A673 (cell line): ENCODE measurements around the gene DUXB. TPM values are rescaled to one million over a fixed set of nuclear protein-coding genes. Genes with fewer than 3 reads are reported as not detected.

Experiments
- BruUV-seq: library from RNA; stranded (reverse); fragments of 400-500 nt; replicated peaks from 2 replicates; lab custom pipeline; 2021; lab: Mats Ljungman, UMichigan
- CTCF ChIA-PET: fragments of 300-600 bp; sonication (Branson Sonifier 250); formaldehyde crosslinking; loops from one replicate; lab custom pipeline; 2022; ENCODE audit warnings: antibody characterized with exemption; lab: Charles Lee
- POLR2A ChIA-PET: fragments of 300-600 bp; sonication (Branson Sonifier 250); formaldehyde crosslinking; loops from one replicate; lab custom pipeline; 2022; ENCODE audit warnings: antibody characterized with exemption; ENCODE audit not compliant: low non-redundant PET; lab: Charles Lee
- DNase-seq: peaks from one replicate; pipeline ENCODE4 v3.0.0-alpha.2; 2015; ENCODE audit warnings: low spot score
- H3K27ac ChIP-seq: fragments of 200-600 bp; sonication (generic); 2 replicates; pipeline ENCODE4 v1.5.1; 2016; ENCODE audit warnings: mixed run types, low read depth, mild to moderate bottlenecking, mixed read lengths, antibody characterized with exemption, low read length; ENCODE audit not compliant: poor library complexity, severe bottlenecking
- H3K27me3 ChIP-seq: fragments of 200-600 bp; sonication (generic); replicated peaks from 2 replicates; pipeline ENCODE4 v1.6.1; 2017; ENCODE audit warnings: mixed run types, low read depth, mild to moderate bottlenecking, mixed read lengths, antibody characterized with exemption, low read length; ENCODE audit not compliant: insufficient read depth, poor library complexity
- H3K36me3 ChIP-seq: fragments of 200-600 bp; sonication (generic); 2 replicates; pipeline ENCODE4 v1.6.1; 2016; ENCODE audit warnings: mixed run types, mild to moderate bottlenecking, mixed read lengths, antibody characterized with exemption, low read length; ENCODE audit not compliant: insufficient read depth, poor library complexity, severe bottlenecking
- H3K4me1 ChIP-seq: fragments of 200-600 bp; sonication (generic); 2 replicates; pipeline ENCODE4 v1.6.1; 2017; ENCODE audit warnings: mixed run types, mild to moderate bottlenecking, mixed read lengths, antibody characterized with exemption, low read length; ENCODE audit not compliant: insufficient read depth, poor library complexity, severe bottlenecking
- H3K4me3 ChIP-seq: fragments of 200-600 bp; sonication (generic); 2 replicates; pipeline ENCODE4 v1.5.1; 2016; ENCODE audit warnings: low read depth, mixed run types, mild to moderate bottlenecking, mixed read lengths, low read length; ENCODE audit not compliant: poor library complexity, severe bottlenecking
- H3K9me3 ChIP-seq: fragments of 200-600 bp; sonication (generic); 2 replicates; pipeline ENCODE4 v1.6.1; 2016; ENCODE audit warnings: mixed run types, low read depth, mild to moderate bottlenecking, mixed read lengths, antibody characterized with exemption, low read length; ENCODE audit not compliant: poor library complexity, severe bottlenecking
- EZH2 ChIP-seq: fragments of 200-600 bp; sonication (generic); IDR thresholded peaks from 2 replicates; pipeline ENCODE4 v1.6.1; 2017; ENCODE audit warnings: borderline replicate concordance, low read depth, mild to moderate bottlenecking, mixed read lengths, antibody characterized with exemption, low read length; ENCODE audit not compliant: poor library complexity, severe bottlenecking
- intact Hi-C: fragments of 100-400 bp; cut with micrococcal nuclease; formaldehyde crosslinking; loops from one replicate; pipeline ENCODE4 v1.10.0; 2022; ENCODE audit not compliant: unreplicated experiment
- total RNA-seq: library from RNA; stranded (reverse); gene quantifications from 2 replicates; pipeline ENCODE4 v1.2.3, GENCODE V29; 2021
- TF ChIP-seq, protein P1 (sequence below): fragments of 300-800, 200-600 bp; sonication (generic); conservative IDR thresholded peaks from 2 replicates; pipeline ENCODE4 v1.5.1; 2017; ENCODE audit warnings: low read depth, mild to moderate bottlenecking, antibody characterized with exemption, low read length, moderate library complexity, mixed read lengths

Gene DUXB
- total RNA-seq, 1 experiment from 2014 or later, result not detected

DNA sequence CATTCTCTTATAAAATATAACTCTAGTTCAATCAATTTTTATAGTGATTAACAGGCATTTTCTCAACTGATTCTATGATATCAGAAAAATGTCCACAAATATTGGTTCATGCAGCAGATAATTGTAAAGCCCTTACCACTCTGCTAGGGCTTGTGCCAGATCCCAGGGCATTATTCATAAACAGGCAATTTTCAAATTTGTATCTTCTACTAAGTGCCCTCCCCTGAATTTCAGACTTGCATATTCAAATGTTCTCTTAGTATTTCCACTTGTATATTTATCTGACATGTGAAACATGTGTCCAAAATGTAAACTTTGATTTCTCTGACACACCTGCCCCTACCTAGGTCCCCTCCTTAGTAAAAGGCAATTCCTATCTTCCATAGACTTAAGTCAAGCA is 33.8 kb downstream of the DUXB start:
- no peaks in the 10 kb centered on the region for H3K36me3 ChIP-seq
- H3K27ac ChIP-seq, result no peak overlapping the region
- H3K4me3 ChIP-seq, result no peak overlapping the region
- no peaks in the 10 kb centered on the region for H3K9me3 ChIP-seq
- H3K4me1 ChIP-seq, result no peaks in the 10 kb centered on the region
- ChIA-PET POLR2A (no interaction called here), CTCF (no interaction called here)
- no peak for TF ChIP-seq EZH2
- no peak for DNase-seq
- intact Hi-C loops, result no loop called here
- H3K27me3 ChIP-seq, result no peaks in the 10 kb centered on the region
- no TSS peak for BruUV-seq

DNA sequence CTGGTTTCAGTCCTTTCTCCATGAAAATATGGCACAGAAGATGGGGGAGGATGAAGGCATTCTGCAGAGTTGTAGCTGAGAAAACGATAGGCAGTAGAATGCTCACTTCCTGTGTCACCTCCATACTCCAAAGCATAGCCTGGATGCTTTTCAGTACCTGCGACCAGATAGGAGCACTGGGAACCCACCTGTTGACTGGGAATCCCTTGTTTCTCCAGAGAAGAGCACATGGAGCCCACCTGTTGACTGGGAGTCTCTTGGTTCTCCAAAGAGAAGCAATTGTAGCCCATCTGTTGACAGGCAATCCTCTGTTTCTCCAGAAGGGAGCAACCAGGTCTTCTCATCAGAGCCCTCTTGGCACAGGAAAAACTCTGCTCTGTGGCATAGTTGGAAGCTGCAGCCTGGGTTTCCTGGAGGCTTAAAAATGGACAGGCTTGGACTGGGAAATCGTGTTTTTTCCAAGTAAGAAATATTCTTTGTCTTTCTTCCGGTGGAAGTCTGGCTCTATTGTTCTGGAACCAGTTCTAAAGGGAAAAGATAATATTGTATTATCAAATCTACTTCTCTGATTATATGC is 40.4 kb downstream of the DUXB start:
- DNase-seq, result no peak
- TF ChIP-seq, protein P1, sequence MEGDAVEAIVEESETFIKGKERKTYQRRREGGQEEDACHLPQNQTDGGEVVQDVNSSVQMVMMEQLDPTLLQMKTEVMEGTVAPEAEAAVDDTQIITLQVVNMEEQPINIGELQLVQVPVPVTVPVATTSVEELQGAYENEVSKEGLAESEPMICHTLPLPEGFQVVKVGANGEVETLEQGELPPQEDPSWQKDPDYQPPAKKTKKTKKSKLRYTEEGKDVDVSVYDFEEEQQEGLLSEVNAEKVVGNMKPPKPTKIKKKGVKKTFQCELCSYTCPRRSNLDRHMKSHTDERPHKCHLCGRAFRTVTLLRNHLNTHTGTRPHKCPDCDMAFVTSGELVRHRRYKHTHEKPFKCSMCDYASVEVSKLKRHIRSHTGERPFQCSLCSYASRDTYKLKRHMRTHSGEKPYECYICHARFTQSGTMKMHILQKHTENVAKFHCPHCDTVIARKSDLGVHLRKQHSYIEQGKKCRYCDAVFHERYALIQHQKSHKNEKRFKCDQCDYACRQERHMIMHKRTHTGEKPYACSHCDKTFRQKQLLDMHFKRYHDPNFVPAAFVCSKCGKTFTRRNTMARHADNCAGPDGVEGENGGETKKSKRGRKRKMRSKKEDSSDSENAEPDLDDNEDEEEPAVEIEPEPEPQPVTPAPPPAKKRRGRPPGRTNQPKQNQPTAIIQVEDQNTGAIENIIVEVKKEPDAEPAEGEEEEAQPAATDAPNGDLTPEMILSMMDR, result no peak
- no peak for TF ChIP-seq EZH2
- POLR2A ChIA-PET, result no interaction called here
- no peaks in the 10 kb centered on the region for H3K9me3 ChIP-seq
- no peak overlapping the region for H3K4me3 ChIP-seq
- no peak overlapping the region for H3K27ac ChIP-seq
- CTCF ChIA-PET, result no interaction called here
- intact Hi-C loops, result no loop called here
- H3K36me3 ChIP-seq, result peaks cover 30% of the 10 kb centered on the region
- no peaks in the 10 kb centered on the region for H3K27me3 ChIP-seq
- no peaks in the 10 kb centered on the region for H3K4me1 ChIP-seq
- BruUV-seq, result no TSS peak

DNA sequence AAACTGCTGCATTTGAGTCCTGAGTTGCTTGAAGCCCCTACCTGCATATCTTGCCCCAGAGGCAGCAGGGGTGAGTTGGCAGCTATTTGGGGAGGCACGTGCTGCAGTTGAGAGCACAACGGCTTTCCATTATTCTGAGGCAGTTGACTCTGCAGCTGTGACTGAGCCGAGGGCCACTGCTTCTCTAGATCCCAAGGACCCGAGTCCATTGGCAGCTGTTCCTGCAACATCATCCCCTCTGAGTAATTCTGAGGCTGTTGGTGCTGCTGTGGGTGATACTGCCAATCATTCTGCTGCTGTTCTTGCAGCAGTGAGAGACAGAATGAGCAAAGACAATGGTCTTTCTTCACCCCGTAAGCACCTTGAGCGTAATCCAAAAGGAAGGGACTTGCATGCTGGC is 40.9 kb downstream of the DUXB start:
- H3K9me3 ChIP-seq, result no peaks in the 10 kb centered on the region
- intact Hi-C loops, result no loop called here
- no TSS peak for BruUV-seq
- ChIA-PET CTCF (no interaction called here), POLR2A (no interaction called here)
- peaks cover 35% of the 10 kb centered on the region for H3K36me3 ChIP-seq
- DNase-seq, result no peak
- TF ChIP-seq, protein P1, result no peak
- no peak for TF ChIP-seq EZH2
- no peaks in the 10 kb centered on the region for H3K27me3 ChIP-seq
- H3K4me1 ChIP-seq, result no peaks in the 10 kb centered on the region
- H3K4me3 ChIP-seq, result no peak overlapping the region
- H3K27ac ChIP-seq, result no peak overlapping the region

DNA sequence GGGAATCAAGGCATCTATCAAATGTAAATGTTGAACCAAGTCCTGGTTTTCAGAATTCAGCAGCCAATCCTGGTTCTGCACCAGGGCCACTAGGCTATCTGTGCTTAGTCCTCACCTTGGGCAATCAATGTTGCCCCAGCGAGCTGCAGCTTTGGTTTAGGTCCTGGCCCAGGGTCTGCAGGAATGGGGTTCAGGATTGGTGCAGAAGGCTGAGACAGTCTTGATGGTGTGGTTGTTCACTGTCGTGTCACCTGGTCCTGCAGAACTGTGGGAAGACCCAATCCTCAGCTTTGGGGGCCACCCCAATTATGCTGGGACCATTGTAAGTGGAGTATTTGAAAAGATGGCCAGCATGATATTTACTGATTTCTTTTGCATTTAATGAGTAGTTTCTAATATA is 43.1 kb downstream of the DUXB start:
- ChIA-PET CTCF (no interaction called here), POLR2A (no interaction called here)
- Histone ChIP-seq H3K4me1 (no peaks in the 10 kb centered on the region), H3K4me3 (no peak overlapping the region), H3K27me3 (no peaks in the 10 kb centered on the region), H3K9me3 (no peaks in the 10 kb centered on the region), H3K27ac (no peak overlapping the region), H3K36me3 (peaks cover 49% of the 10 kb centered on the region)
- TF ChIP-seq EZH2, result no peak
- TF ChIP-seq, protein P1, result no peak
- no TSS peak for BruUV-seq
- no peak for DNase-seq
- intact Hi-C loops, result no loop called here
